Esophagus squamous epithelium (tissue), 4 donors: ENCODE results near the gene FUT4.

Experiments
- POLR2A ChIP-seq, 4 donors: fragments of 450-650 bp; IDR thresholded peaks; one replicate each; pipeline ENCODE4 v1.6.1; 2017; ENCODE audit warnings: antibody characterized with exemption in 4 of 4, mild to moderate bottlenecking in 4 of 4, moderate library complexity in 3 of 4
- TF ChIP-seq, protein P1 (sequence below), 6 experiments: fragments of 450-650 bp in 4 of 6; fragments of 200-600 bp in 2 of 6; sonication (generic) in 2 of 6; IDR thresholded peaks; one replicate each; pipeline ENCODE4 v1.5.1; 2016 to 2019; ENCODE audit warnings: antibody characterized with exemption in 6 of 6, mild to moderate bottlenecking in 4 of 6, moderate library complexity in 4 of 6

GRCh38 chr11:94557992-94558391 is 14.3 kb downstream of the FUT4 start:
- no peak for TF ChIP-seq POLR2A (IDR thresholded peaks at IDR 0.05)
- TF ChIP-seq, protein P1, sequence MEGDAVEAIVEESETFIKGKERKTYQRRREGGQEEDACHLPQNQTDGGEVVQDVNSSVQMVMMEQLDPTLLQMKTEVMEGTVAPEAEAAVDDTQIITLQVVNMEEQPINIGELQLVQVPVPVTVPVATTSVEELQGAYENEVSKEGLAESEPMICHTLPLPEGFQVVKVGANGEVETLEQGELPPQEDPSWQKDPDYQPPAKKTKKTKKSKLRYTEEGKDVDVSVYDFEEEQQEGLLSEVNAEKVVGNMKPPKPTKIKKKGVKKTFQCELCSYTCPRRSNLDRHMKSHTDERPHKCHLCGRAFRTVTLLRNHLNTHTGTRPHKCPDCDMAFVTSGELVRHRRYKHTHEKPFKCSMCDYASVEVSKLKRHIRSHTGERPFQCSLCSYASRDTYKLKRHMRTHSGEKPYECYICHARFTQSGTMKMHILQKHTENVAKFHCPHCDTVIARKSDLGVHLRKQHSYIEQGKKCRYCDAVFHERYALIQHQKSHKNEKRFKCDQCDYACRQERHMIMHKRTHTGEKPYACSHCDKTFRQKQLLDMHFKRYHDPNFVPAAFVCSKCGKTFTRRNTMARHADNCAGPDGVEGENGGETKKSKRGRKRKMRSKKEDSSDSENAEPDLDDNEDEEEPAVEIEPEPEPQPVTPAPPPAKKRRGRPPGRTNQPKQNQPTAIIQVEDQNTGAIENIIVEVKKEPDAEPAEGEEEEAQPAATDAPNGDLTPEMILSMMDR (IDR thresholded peaks at IDR 0.05) = no peak
